NCI-H1105 (cell line): ENCODE results near the gene HMGN1.
A peak's percentile ranks its signal among the peaks of the same experiment; 100 is the strongest.

Source experiments
- DNase-seq: peaks from one replicate; lab custom pipeline; 2025; lab: John Stamatoyannopoulos, UW

The HMGN1 gene

DNA sequence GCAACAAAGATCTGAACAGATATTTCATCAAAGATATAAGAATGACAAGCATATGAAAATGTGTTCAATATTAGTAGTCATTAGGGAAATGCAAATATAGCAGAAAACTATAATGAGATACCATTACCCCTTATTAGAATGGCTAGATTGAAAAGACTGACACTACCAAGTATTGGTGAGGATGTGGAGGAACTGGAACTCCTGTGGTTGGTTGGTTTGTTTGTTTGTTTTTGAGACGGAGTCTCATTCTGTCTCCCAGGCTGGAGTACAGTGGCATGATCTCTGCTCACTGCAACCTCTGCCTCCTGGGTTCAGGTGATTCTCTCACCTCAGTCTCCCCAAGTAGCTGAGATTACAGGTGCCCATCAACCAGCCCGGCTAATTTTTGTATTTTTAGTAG is 18.9 kb upstream of the HMGN1 start:
- DNase-seq = no peak

DNA sequence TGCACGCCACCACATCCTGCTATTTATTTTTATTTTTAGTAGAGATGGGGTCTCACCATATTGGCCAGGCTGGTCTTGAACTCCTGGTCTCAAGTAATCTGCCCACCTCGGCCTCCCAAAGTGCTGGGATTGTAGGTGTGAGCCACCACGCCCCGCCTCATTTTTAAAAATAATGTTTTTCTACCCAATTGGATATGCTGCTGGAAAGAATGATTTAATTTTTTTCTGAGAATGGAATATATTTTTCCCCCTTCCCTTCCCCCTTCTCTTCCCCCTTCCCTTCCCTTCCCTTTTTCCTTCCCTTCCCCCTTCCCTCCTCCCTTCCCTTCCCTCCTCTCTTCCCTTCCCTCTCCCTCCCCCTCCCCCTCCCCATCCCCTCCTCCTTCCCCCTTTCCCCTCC is 17.7 kb upstream of the HMGN1 start:
- no peak for DNase-seq

DNA sequence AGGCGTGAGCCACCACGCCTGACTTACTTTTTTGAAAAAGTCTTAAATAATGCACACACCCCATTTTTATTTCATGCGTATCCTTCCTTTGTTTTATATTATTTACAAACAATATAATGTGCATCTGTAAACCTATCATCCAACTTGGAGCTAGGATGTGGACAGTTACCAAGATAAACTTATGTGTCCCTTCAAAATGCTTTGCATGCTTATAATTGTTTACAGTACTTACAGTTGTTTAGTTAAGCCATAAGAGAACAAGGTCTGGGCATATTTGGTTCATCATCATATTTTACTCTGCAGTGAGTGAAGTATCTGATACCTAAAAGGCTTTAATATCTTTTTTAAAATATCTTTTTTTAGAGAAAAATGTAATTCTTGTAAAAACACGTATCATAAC is 16.1 kb upstream of the HMGN1 start:
- no peak for DNase-seq

DNA sequence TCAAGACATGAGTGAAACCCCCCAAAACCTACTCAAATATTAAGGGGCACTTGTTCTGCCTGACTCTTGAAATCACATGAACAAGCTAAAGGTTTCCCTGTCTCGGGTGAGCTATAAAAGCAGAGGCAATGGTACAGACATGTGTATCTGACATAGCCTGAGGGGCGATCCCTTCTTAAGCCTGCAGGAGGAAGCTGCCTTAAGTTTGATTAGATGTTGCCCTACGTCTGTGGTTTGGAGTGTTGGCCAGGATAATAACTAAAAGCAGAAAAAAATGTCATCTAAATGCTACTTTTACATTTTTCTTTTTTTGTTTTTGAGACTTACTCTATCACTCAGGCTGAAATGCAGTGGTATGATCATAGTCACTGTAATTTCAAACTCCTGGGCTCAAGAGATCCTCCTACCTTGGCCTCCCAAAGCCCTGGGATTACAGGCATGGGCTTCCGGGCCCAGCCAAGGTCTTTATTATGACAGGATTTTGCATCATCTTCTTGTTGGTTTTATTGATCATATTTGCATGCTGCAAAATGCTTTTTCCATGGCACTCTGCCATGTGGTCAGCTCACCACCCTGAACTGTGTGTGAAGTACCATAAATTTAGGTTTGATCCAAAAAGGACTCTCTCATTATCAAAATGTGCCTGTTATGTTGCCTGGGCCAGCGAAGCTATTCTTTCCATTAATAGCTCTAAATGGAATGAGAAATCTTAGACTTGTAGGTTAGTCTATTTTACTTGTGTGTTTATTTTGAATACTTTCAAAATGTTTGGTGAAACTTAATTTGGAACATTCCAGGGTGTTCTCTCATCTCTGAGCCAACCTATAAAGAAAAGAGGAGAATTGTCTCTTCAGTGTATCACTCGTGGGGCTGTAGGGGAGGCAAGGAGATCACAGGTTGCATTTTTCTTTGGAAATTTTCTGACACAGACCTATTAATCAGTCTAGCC is 15.0 kb upstream of the HMGN1 start:
- no peak for DNase-seq

DNA sequence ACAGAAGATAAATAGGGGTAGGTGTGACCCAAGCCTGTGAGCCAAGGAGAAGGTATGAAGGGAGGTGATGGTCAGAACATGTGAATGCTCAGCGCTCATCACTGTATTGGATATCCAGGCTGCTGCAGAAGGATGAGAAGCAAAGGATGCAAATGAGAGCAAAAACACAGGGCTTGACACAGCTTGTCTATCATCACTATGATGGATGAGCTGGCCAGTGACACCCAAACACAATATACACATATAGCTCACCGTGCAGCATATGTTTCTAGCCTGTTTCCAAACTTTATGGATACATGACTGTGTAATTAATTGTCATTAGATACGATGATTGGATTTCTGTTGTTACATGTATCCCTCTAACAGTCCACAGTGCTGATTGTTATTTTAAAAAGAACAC is 13.8 kb upstream of the HMGN1 start:
- no peak for DNase-seq

DNA sequence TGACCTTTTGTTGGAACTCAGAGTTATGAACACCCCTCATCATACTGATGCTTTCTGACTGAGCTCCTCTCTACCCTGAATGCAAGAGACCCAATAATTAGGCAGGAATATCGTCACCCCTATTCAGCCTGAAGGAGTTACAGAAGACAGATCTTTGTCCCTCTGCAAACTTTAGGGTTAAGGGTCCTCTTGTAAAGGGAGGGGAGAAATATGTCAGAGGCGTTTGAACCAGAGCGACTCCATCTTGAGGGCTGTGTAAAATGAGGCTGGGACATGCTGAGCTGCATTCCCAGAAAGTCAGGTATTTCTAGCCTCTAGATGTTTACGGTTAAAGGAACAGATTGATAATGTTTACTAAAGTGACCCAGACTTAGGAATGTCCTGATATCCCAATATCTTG is 10.5 kb upstream of the HMGN1 start:
- DNase-seq = no peak

DNA sequence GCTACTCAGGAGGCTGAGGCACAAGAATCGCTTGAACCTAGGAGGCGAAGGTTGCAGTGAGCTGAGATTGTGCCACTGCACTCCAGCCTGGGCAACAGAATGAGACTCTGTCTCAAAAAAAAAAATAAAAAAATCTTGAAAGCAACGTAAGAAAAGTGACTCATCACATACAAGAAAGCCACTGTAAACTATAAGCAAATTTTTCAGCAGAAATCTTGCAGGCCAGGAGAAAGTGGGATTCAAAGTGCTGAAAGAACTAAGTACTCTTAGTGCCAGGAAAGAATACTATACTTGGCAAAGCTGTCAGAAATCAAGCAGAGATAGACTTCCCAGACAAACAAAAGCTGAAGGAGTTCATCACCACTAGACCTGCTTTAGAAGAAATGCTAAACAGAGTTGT is 4.4 kb upstream of the HMGN1 start:
- DNase-seq = no peak

GRCh38 chr21:39350094-39351005 is 1.5 kb upstream of the HMGN1 start:
- no peak for DNase-seq

- peak; percentile 98 for DNase-seq
These were observed 564 bp upstream of the HMGN1 start for GRCh38 chr21:39349211-39350093.

DNA sequence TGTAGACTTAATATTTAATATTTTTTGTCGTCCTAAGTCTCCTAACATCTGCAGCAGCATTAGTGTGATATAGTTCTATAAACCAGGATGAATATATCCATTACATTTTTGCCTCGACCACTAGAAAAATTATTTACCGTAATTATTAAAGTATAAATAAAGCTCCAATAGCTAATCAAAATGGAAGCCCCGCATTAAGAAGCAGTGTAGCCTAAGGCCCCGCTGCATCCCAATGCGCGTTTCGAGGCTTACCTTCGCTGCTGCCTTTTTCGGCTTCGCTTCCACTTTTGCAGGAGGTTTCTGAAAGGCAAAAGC is 891 bp downstream of the HMGN1 start:
- peak; percentile 48 for DNase-seq

DNA sequence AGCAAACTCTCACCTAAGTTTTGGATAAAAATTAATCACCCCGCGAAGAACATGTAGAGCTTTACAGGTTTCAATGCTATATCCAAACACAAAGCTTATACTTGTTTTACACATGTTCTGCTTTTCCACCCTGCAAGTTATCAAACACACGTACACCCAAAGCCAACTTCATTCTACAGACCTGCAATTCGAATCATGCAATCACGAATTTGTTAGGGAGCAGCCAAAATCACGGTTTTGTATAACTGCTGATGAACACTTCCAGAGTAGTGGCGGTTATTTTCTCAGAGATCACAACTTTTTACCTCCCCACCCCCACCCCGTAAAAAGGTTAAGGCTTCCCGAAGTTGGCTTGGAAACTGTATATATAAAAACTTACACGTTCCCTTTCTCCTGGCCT is 1.4 kb downstream of the HMGN1 start:
- no peak for DNase-seq

DNA sequence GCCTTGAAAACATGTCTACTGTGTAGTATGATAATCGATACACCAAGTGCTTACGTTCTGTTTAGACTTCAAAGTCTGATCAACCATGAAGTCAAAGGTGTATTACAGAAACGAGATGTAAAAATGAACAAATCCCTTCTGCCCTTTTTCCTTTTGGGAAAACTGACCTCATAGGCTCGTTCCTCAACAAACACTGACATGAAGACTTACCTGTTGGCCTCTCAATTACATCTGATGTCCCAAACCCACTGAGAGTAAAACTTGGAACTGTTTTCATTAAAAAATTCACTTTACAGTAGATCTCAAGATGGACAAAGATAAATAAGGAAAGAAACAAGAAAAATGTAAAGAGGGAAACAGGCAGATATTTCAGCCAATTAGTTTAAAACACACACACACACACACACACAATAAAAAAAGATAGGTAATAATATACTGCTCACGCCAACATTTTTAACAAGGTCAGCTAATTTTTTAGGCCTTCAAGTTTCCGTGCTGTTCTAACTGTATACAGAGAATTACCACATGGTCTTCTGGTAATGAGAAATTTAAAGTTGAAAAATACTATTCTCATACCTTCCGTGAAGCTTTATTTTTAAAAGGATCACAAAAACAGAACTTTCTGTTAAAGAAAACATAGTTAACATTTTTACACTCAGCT is 2.1 kb downstream of the HMGN1 start:
- no peak for DNase-seq

DNA sequence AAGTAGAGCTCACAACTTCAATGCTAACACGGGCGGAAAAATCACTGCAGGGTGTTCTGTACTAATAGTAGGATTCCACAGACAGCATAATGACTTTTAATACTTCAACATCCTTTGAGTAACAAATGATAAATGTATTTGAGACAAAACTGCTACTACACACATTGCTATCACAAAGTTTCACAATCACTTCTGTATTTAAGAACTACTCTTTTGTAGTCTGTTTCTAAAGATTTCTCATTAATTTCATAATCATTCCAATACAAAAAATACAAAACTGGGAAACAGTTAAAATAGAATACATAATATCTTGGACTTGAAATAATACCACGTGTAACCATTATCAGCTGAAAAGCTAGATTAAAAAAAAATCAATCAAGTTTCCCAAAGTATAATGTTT is 2.7 kb downstream of the HMGN1 start:
- no peak for DNase-seq

- no peak for DNase-seq
These were observed 3.4 kb downstream of the HMGN1 start for GRCh38 chr21:39345440-39345839.

DNA sequence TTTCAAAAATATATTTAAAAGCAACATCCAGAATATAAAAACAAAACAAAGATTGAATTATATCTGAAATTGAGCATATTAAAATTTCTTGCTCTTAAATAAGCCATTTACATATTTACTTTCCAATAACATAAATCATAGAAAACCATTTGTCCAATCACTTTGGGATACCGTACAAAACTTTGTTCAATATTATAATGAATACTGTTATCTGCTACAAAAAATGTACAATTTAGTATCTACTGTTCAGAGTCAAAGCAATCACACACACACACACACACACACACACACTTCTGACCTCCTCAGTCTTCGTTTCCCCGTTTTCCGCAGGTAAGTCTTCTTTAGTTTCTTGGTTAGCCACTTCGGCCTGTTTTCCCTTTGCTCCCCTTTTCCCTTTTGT is 4.0 kb downstream of the HMGN1 start:
- DNase-seq = no peak

DNA sequence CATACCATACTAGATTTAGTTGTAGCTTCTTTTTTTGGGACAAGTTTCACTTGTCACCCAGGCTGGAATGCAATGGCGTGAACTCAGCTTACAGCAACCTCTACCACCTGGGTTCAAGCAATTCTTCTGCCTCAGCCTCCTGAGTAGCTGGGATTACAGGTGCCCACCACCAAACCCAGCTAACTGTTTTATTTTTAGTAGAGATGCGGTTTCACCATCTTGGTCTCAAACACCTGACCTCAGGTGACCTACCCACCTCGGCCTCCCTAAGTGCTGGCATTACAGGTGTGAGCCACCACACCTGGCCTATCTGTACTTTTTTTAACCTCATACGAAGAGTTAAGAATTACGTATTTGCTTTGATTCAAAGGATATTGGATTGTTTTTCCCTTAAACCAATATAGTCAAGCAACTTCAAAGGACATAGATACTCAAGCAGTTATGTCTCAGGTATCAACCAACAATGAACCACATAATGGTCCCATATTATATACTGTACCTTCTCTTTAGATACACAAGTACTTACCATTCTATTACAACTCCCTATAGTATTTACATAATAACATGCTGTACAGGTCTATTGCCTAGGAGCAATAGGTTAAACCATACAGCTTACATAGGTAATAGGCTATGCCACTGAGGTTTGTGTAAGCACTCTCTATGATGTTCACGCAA is 7.5 kb downstream of the HMGN1 start:
- no peak for DNase-seq

- DNase-seq = no peak
These were observed 8.2 kb downstream of the HMGN1 start for GRCh38 chr21:39340687-39341086.

DNA sequence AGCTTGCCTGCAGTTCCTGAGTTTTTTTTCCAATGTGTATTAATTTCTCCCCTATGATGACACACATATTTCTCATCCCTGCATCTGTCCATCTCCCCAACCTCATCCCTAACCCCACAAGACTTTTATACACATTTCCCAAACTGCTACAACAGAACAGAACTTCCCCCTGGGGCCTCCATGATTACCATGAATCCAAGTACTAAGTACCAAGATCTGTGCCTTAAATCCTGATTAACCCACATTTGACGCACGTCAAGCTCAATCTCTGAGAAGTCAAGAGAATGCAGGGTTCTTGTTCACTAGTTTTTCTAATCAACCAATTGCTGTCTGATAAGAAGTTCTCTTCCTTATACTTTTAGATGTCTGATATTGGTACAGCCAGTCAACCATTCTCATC is 9.7 kb downstream of the HMGN1 start:
- no peak for DNase-seq

DNA sequence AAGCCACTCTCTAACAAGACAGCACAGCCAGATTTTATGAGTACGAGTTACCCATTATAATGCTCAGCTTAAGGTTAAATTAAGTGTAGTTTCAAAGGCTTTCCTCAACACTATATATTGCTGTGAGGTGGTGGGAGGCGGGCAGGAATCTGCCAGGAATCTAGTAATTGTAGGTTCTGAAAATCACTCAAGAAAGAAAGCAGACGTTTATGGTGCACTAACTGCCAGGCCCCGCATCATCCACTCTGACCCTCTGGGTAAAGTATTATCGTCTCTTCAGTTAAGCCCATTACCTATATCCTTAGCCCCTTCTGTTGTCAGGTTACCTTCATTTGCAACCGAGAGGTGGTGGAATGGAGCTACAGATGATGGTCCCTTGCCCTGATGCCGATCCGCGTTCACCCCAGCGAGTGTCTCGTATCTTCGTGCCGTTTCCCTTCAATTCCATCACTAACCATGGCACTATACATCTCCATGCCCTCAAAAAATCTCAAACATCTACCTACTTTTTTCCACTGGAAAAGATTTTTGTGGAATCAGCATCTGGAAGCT is 12.4 kb downstream of the HMGN1 start:
- DNase-seq = no peak

GRCh38 chr21:39334611-39335010 is 14.3 kb downstream of the HMGN1 start:
- DNase-seq = no peak

DNA sequence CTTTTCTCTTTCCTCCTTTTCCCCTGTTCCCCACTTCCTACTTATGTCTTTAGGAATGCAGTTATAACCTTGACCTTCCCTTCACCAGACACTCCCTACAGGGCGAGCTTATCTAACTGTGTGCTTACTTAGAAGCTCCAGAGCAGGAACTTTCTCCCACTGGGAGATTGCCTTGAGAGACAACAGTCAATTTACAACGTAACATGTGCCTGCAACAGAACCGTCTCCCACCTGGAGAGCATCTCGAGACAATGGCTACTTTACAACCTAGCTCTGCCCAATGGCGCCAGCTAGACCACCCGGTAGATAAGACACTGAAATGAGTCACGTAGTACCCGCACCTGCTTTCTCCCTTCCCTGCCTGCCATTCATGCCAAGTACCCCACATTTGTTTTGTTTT is 16.7 kb downstream of the HMGN1 start:
- no peak for DNase-seq
